Lower leg skin (tissue), 3 donors: Measurements from ENCODE around the gene ATMIN.

ENCODE experiments used
- CTCF ChIP-seq, 3 donors: fragments of 450-650 bp; IDR thresholded peaks; one replicate each; pipeline ENCODE4 v1.5.1; 2016; ENCODE audit warnings: antibody characterized with exemption in 3 of 3, mild to moderate bottlenecking in 3 of 3, moderate library complexity in 2 of 3
- POLR2A ChIP-seq, 2 donors: fragments of 450-650 bp; IDR thresholded peaks; one replicate each; pipeline ENCODE4 v1.6.1; 2016 to 2017; ENCODE audit warnings: antibody characterized with exemption in 2 of 2, mild to moderate bottlenecking in 1 of 2, moderate library complexity in 1 of 2

GRCh38 chr16:81095653-81095952 lies 60.0 kb downstream of the ATMIN start:
- TF ChIP-seq POLR2A (IDR thresholded peaks at IDR 0.05): no peak
- no peak for TF ChIP-seq CTCF (IDR thresholded peaks at IDR 0.05)
